Tibial nerve (tissue), 4 donors: ENCODE results near the gene RO60. TPM values are rescaled to one million over a fixed set of nuclear protein-coding genes. Genes with fewer than 3 reads are reported as not detected.
"Not testable (repeated sequence)": the region's sequence is repeated elsewhere in the genome, so short reads cannot be mapped to it uniquely, and the experiment has no call there.

ENCODE experiments used
- DNase-seq, 2 donors: peaks; one replicate each; pipeline ENCODE4 v3.0.0-alpha.2; 2019; ENCODE audit warnings: low spot score in 2 of 2
- H3K27ac ChIP-seq, 4 donors: fragments of 200-600 bp; sonication (generic) in 3 of 4; one replicate each; pipeline ENCODE4 v1.5.1; 2017 to 2019; ENCODE audit warnings: mild to moderate bottlenecking in 1 of 4
- H3K27me3 ChIP-seq, 2 donors: fragments of 200-600 bp; sonication (generic) in 1 of 2; one replicate each; pipeline versions ENCODE4 v1.5.1 to v1.6.0; 2017 to 2019
- H3K36me3 ChIP-seq, 3 donors: fragments of 200-600 bp; sonication (generic); one replicate each; pipeline ENCODE4 v1.5.1; 2018 to 2019
- H3K4me1 ChIP-seq, 4 donors: fragments of 200-600 bp; sonication (generic) in 3 of 4; one replicate each; pipeline ENCODE4 v1.5.1; 2017 to 2019
- H3K4me3 ChIP-seq, 4 donors: fragments of 200-600 bp; sonication (generic) in 3 of 4; one replicate each; pipeline ENCODE4 v1.5.1; 2017 to 2019; ENCODE audit warnings: mild to moderate bottlenecking in 1 of 4, moderate library complexity in 1 of 4
- H3K9me3 ChIP-seq, 4 donors: fragments of 200-600 bp; sonication (generic) in 3 of 4; one replicate each; pipeline ENCODE4 v1.5.1; 2017 to 2019
- EP300 ChIP-seq, 2 donors: sonication (generic); formaldehyde crosslinking; IDR thresholded peaks; one replicate each; pipeline ENCODE4 v1.6.1; 2017; ENCODE audit warnings: antibody characterized with exemption in 2 of 2, mild to moderate bottlenecking in 1 of 2
- POLR2A ChIP-seq, 2 donors: fragments of 450-650 bp; IDR thresholded peaks; one replicate each; pipeline ENCODE4 v1.6.1; 2017; ENCODE audit warnings: antibody characterized with exemption in 2 of 2, mild to moderate bottlenecking in 2 of 2, moderate library complexity in 2 of 2
- WGBS, 2 donors: methylation state at CpG; one replicate each; pipeline ENCODE4 v1.1.5; 2018; 5-methylcytosine and 5-hydroxymethylcytosine counted together
- total RNA-seq, 4 donors: library from RNA; depleted of rRNA; stranded (reverse); fragments of >200 nt; gene quantifications; one replicate each; pipeline ENCODE4 v1.1.0, GENCODE V29; 2016
- TF ChIP-seq, protein P1 (sequence below), 5 experiments: fragments of 200-600 bp in 3 of 5; fragments of 450-650 bp in 2 of 5; sonication (generic) in 3 of 5; IDR thresholded peaks; one replicate each; pipeline ENCODE4 v1.5.1; 2016 to 2019; ENCODE audit warnings: antibody characterized with exemption in 5 of 5, mild to moderate bottlenecking in 3 of 5, moderate library complexity in 2 of 5

The RO60 gene
- total RNA-seq, 4 donors from 2014 or later, result 67.5 to 108 (median 91.3) TPM

DNA sequence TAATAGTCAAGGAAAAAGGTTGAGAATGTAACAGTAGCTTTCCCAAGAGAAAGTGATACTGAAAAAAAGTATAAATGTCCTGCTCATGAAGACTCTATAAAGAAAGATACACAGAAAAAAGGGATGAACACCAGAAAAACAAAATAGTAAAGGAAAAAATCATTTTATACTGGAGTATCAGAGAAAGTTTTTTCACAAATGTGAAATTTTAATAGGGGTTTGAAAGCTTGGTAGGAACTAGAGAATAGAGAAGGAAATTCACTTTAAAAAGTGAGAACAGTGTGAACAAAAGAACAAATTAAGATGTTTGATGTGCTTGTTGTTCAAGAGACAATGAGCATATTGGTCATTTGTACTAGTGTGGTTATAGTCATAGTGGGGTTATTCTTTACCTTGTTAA, 25.8 kb upstream of the RO60 start:
- Histone ChIP-seq H3K4me1 (no peaks in the 10 kb centered on the region), H3K9me3 (peaks cover 0 to 2% (median 0%) of the 10 kb centered on the region in 4 donors), H3K36me3 (peaks cover 0 to 5% (median 0%) of the 10 kb centered on the region in 3 donors), H3K27ac (no peak overlapping the region), H3K4me3 (no peak overlapping the region), H3K27me3 (no peaks in the 10 kb centered on the region)
- DNase-seq, result no peak
- TF ChIP-seq EP300 (IDR thresholded peaks at IDR 0.05), result no peak
- TF ChIP-seq POLR2A (IDR thresholded peaks at IDR 0.05), result no peak
- TF ChIP-seq, protein P1, sequence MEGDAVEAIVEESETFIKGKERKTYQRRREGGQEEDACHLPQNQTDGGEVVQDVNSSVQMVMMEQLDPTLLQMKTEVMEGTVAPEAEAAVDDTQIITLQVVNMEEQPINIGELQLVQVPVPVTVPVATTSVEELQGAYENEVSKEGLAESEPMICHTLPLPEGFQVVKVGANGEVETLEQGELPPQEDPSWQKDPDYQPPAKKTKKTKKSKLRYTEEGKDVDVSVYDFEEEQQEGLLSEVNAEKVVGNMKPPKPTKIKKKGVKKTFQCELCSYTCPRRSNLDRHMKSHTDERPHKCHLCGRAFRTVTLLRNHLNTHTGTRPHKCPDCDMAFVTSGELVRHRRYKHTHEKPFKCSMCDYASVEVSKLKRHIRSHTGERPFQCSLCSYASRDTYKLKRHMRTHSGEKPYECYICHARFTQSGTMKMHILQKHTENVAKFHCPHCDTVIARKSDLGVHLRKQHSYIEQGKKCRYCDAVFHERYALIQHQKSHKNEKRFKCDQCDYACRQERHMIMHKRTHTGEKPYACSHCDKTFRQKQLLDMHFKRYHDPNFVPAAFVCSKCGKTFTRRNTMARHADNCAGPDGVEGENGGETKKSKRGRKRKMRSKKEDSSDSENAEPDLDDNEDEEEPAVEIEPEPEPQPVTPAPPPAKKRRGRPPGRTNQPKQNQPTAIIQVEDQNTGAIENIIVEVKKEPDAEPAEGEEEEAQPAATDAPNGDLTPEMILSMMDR (IDR thresholded peaks at IDR 0.05), result no peak

DNA sequence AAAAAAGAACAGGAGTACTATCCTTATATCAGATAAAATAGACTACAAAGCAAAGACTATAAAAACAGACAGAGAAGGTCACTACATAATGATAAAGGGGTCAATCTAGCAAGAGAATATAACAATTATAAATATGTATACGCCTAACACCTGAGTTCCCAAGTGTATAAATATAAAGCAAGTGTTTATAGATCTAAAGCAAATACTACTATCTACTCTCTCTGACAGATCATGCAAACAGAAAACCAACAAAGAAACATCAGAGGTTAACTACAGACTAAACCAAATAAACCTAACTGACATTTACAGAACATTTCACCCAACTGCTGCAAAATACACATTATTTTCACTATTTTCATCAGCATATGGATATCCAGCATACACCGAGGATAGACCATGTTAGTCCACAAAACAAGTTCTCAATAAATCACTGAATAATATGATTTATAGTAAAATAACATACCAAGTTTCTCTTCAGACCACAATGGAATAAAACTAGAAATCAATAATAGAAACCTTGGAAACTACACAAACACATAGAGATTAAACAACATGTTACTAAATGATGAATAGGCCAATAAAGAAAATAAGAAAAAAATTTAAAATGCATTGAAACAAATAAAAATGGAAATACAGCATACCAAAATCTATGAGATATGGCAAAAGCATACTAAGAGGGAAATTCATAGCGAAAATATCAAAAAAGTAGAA, 22.9 kb upstream of the RO60 start:
- H3K36me3 ChIP-seq, result peaks cover 0 to 5% (median 0%) of the 10 kb centered on the region in 3 donors
- H3K27me3 ChIP-seq, result no peaks in the 10 kb centered on the region
- H3K27ac ChIP-seq, result no peak overlapping the region
- no peaks in the 10 kb centered on the region for H3K4me1 ChIP-seq
- H3K9me3 ChIP-seq, result peaks cover 0 to 2% (median 0%) of the 10 kb centered on the region in 4 donors
- H3K4me3 ChIP-seq, result no peak overlapping the region
- 98% methylated on average over 3 of the region's 3 CpGs for WGBS, 2 donors
- no peak for DNase-seq
- no peak for TF ChIP-seq EP300 (IDR thresholded peaks at IDR 0.05)
- TF ChIP-seq, protein P1 (IDR thresholded peaks at IDR 0.05), result no peak
- no peak for TF ChIP-seq POLR2A (IDR thresholded peaks at IDR 0.05)

DNA sequence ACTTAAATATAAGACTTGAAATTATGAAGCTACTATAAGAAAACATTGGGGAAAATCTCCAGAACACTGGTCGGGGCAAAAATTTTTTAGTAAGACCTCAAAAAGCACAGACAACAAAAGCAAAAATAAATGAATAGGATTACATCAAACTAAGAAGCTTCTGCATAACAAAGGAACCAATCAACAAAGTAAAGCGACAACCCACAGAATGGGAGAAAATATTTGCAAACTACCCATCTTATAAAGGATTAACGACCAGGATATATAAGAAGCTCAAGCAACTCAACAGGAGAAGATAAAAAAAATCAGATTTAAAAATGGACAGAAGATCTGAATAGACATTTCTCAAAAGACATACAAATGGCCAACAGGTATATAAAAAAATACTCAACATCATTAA, 19.4 kb upstream of the RO60 start:
- Histone ChIP-seq H3K36me3 (peaks cover 0 to 18% (median 0%) of the 10 kb centered on the region in 3 donors), H3K27me3 (no peaks in the 10 kb centered on the region), H3K4me1 (no peaks in the 10 kb centered on the region), H3K9me3 (peaks cover 0 to 2% (median 0%) of the 10 kb centered on the region in 4 donors), H3K27ac (no peak overlapping the region), H3K4me3 (no peak overlapping the region)
- no peak for DNase-seq
- TF ChIP-seq POLR2A (IDR thresholded peaks at IDR 0.05) (no peak), EP300 (IDR thresholded peaks at IDR 0.05) (no peak)
- TF ChIP-seq, protein P1 (IDR thresholded peaks at IDR 0.05), result no peak
- WGBS, 2 donors, result 93% methylated on average over 3 of the region's 3 CpGs

DNA sequence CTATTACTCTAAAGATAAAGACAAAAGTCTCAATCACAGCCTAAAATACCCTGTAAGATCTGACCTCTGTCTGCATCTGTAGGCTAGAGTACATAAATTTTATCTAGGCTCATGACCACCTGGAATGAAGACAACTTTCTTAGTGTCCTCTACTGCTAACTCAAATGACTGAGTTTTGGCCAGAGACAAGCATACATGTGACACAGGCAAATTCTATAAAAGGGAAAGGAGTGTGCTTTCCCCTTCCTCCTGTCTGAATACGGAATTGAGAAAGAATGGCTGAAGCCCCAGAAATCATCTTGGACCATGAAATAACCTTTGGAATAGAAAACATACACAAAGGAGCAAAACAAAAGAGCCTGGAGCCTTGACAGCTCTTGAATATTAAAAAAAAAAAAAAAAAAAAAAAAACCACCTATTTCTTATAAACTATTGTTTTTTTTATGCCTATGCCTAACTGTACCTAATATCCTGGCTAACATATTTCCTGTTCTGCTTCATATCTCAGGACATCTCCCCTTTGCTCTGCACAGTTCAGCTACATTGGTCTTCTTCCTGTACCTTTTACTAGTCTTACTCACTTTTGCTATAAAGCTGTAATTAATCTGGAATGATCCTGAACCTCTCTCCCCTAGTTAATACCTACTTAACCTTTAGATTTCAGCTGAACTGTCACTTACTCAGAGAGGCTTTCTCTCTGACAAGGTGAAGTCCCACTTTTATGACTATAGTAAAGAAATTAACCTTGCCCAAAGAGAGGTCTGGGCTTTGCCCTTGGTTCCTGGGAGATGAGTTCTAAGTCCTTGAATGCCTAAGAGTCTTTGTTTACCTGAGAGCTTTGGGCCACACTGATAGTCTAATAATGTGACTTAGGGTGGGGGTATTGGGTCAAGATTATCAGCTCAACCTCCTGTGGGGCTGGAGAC, 16.4 kb upstream of the RO60 start:
- no peak overlapping the region for H3K27ac ChIP-seq
- H3K27me3 ChIP-seq, result no peaks in the 10 kb centered on the region
- H3K4me3 ChIP-seq, result no peak overlapping the region
- peaks cover 0 to 27% (median 3%) of the 10 kb centered on the region in 3 donors for H3K36me3 ChIP-seq
- TF ChIP-seq EP300 (IDR thresholded peaks at IDR 0.05), result no peak
- no peak for TF ChIP-seq POLR2A (IDR thresholded peaks at IDR 0.05)
- TF ChIP-seq, protein P1 (IDR thresholded peaks at IDR 0.05), result no peak
- 80 to 95% methylated on average over 1 of the region's 1 CpG for WGBS, 2 donors
- no peak for DNase-seq
- H3K4me1 ChIP-seq, result no peaks in the 10 kb centered on the region
- H3K9me3 ChIP-seq, result no peaks in the 10 kb centered on the region

DNA sequence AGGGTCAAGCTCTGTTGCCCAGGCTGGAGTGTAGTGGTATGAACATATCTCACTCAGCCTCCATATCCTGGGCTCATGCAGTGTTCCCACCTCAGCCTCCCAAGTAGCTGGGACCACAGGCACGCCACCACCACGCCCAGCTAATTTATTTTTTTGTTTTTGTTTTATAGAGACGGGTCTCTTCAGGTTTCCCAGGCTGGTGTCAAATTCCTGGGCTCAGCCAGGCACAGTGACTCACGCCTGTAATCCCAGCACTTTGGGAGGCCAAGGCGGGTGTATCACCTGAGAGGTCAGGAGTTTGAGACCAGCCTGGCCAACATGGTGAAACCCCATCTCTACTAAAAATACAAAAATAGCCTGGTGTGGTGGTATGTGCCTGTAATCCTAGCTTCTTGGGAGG, 10.5 kb upstream of the RO60 start:
- H3K36me3 ChIP-seq, result peaks cover 0 to 36% (median 3%) of the 10 kb centered on the region in 3 donors
- H3K9me3 ChIP-seq, H3K4me3 ChIP-seq, H3K27ac ChIP-seq, H3K4me1 ChIP-seq, DNase-seq, H3K27me3 ChIP-seq: not testable (repeated sequence)
- WGBS, 2 donors, result 93 to 95% methylated on average over 5 of the region's 5 CpGs
